Stimulated activated CD4-positive, alpha-beta T cell treated with anti-CD3 and anti-CD28 coated beads, Interleukin-12 subunit alpha, Interleukin-12 subunit beta, amount 100 ng/mL, for 48 hours (primary cell): ENCODE results near the gene DDX24.
"Not testable (repeated sequence)": the region's sequence is repeated elsewhere in the genome, so short reads cannot be mapped to it uniquely, and the experiment has no call there.

ENCODE experiments used
- DNase-seq, 3 donors: peaks; one replicate each; pipeline ENCODE4 v3.0.0-alpha.2; 2020; ENCODE audit warnings: low read depth in 2 of 3, low spot score in 1 of 3

Gene DDX24

DNA sequence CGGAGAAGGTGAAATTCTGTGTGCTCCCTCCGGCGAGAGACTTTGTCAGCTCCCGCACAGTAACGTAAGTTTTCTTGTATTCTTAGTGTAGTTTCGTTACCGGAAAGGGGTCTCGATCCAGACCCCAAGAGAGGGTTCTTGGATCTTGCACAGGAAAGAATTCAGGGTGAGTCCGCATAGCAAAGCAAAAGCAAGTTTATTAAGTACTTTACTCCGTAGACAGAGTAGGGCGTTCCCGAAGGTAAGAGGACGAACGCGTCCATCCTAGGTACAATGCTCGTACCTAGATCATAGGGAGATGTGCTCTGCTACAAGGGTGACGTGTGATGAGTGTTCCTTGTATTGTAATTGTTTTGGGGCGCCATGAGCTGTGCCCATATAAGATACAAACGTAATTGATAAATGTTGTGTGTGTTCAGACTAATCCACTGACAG lies 401 bp upstream of the DDX24 start:
- DNase-seq: no peak

DNA sequence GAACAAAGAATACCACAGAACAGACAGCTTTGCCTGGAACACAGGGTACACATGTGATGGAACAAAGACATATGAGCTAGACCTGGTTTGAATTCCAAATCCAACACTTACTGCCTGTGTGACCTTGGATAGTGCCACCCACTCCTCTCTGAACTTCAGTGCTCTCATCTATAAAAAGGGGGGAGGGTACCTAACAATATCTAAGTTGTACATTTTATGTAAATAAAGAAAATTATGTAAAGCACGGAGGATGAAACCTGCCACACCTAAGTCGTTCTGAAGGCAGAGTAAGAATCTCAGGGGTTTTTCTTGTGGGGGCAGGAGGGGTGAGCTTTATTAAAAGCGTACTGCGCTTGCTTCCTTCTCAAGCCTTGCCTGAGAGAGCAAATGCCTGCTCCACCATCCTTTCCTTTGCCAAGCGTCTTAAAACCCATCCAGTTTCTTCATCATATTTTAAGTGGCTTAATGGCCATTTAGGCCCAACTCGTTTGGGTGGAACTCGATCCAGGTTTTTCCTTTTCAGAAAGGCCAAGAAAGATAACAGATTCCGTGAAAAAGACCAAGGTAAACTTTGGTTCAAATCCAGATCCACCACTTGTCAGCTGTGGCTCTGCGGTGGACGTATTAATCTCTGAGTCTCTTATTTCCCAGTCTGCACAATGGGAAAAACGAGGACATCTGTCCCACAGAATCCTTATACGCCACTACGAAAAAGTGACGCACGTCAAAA lies 946 bp downstream of the DDX24 start:
- DNase-seq: no peak

DNA sequence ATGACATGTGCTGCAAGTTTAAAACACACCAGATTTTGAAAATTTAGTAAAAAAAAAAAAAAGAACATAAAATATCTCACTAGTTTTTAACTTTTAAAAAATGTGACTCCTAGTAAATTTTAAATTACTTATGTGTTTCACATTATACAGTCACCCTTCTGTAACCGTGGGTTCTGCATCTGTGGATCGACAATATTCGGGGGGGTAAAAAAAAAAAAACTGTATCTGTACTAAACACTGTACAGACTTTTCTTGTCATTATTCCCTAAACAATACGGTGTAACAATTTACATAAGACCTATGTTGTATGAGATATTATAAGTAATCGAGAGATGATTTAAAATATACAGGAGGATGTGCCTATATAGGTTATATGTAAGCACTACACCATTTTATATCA lies 3.2 kb downstream of the DDX24 start:
- no peak for DNase-seq

DNA sequence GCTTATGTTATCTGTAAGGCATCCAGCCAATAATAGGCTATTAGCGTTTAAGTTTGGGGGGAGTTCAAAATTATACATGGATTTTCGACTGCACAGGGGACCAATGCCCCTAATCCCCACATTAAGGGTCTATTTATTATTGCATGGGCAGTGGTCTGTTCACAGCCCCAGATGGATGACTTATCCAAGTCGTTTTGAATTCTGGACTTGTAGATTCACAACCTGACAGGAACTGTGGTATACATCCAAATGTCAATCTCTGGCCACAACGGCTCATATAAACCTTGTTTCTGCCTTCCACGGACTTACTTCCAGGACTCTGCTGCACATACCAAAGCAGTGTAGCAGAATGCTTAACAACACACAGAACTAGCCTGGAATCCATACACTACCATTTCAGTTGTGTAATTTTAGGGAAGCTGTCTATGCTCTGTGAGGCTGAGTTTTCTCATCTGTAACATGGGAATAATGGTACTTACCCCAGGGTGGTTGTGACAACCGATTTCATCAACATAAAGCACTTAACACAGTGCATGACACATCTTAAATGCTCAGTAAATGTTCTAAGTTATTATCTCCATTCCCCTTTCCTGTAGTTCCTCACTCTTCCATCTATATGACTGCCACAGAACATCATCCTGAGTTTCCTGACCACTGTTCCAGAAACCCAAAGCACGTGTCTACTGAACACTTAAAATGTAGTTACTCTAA lies 3.7 kb downstream of the DDX24 start:
- no peak for DNase-seq

DNA sequence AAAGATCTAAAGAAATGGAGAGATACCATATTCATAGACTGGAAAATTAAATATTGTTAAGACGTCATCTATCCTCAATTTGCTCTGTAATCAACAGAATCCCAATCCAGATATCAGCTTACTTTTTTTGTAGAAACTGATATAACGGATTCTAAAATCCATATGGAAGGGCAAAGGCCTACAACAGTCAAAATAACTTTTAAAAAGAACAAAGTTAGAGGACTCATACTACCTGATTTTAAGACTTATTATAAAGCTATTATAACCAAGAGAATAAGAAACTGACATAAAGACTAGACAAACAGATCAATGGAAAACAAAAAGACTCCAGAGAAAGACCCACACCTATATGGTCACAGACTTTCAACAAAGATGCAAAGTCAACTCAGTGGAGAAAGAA lies 6.0 kb downstream of the DDX24 start:
- no peak for DNase-seq

DNA sequence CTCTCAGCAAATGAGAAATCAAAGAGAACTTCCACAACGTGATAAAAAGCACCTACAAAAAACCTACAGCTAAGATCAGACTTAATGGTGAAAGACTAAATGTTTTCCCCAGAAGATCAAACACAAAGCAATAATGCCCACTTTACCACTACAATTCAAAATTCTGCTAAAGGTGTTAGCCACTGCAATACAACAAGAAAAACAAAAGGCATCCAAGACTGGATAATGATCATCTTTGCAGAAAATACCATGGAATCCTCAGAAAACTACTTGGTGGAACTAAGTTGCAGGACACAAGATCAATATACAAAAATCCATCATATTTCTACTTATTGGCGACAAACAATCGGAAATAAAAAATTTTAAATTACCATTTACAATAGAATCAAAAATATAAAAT lies 6.5 kb downstream of the DDX24 start:
- no peak for DNase-seq

DNA sequence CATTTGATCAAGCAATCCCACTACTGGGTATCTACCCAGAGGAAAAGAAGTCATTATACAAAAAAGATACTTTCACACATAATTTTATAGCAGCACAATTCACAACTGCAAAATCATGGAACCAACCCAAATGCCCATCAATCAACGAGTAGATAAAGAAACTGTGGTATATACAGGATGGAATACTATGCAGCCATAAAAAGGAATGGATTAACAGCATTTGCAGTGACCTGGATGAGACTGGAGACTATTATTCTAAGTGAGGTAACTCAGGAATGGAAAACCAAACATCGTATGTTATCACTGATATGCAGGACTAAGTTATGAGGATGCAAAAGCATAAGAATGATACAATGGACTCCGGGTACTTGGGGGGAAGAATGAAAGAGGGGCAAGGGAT lies 8.9 kb downstream of the DDX24 start:
- not testable (repeated sequence) for DNase-seq

DNA sequence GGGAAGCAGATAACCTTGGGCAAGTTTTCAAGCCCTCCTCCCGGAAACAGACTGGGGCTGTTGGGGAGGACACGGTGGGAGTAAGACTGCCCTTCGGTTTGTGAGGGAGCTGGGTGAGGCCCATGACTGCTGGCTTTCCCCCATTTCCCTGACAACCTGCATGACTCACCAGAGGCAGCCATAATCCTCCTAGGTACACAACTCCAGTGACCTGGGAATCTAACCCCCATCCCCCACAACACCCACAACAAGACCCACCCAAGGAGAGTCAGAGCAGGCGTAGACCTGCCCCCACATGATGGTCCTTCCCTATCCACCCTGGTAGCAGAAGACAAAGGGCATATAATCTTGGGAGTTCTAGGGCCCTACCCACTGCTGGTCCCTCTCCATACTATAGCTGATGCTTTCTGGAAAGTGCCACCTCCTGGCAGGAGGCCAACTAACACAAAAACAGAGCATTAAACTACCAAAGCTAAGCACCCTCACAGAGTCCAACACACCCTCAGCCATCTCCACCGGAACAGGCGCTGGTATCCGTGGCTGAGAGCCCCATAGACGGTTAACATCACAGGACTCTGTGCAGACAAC lies 14.8 kb downstream of the DDX24 start:
- DNase-seq: no peak

DNA sequence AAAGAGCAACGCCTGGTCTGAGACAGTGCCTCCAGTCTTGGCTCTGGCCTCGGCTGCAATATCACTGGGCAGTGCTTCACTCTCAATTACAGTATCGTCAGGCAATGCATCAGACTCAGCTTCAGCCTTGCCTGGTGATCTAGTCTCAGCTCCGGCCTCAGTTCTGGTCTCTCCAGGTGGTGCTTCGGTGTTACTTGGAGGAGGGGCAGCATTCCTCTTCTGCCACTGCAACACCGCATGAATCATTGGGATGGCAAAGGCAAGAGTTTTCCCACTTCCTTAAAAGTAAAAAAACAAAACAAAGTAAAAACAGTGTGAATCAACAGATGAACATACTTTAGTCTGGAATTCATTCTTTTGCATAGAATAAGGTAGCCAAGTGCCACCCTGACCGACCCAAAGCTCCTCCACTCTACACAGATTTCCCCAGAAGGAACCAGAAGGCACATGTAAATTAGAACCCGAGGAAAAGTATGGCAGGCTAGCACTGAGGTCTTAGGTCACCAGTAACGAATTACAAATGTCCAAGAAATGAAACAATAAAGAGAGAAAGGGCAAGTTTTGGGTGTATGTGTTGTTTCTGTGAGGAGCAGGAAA lies 18.6 kb downstream of the DDX24 start:
- DNase-seq: no peak

DNA sequence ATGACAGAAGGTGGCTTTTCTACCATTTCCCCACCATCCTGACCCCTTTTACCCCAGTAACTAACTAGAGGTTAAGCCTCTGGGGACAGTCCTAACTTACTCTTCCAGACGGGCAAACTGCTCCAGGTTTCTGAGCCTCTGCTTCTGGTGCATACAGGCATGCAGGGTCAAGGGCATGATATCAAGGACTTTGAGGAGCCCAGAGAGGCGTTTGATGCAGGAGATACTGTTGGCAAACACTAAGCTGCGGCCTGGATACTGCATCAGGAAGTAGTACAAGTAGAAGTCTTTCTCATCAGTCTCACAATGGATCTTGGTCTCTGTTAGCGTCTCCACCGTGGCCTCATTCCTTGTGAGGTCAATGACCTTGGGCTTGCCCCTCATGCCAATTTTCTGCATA lies 21.0 kb downstream of the DDX24 start:
- DNase-seq: no peak

DNA sequence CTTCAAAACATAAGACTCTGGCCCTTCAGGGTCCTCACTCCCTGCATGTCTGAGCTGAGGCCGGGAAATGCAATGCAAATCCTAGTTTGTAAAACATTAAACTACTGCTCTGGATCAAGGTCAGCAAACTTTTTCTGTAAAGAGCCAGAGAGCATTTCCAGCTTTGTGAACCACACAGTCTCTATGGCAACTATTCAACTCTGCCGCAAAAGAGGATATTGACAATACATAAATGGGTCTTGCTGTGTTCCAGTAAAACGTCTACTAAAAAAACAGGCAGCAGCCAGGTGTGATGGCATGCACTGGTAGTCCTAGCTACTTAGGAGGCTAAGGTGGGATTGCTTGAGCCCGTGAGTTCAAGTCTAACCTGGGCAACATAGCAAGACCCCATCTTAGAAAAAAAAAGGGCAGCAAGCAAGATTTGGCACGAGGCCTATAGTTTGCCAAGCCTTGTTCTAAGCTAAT lies 22.3 kb downstream of the DDX24 start:
- DNase-seq: no peak

DNA sequence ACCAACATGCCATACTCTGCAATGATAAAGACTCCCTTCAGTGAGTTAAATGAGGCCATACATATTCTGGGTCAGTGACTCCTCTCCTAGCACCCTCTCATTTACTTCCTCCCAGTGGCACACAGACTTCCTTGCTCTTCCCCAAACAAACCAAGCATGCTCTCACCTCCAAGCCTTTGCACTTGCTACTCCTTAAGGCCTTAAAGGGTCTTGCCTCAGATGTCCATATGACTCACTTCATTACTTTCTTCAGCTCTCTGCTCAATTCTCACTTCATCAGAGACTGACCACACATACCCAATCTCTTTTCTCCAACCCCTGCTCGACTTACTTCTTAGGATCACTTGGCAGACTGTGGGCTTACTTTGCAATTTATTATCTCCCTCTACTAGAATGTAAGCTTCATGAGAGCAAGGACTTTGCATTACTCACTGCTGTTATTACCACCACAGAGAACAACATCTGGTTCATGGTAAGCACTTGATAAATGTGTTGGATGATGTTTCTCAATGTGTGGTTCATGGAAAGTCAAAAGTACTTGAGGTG lies 22.8 kb downstream of the DDX24 start:
- no peak for DNase-seq

DNA sequence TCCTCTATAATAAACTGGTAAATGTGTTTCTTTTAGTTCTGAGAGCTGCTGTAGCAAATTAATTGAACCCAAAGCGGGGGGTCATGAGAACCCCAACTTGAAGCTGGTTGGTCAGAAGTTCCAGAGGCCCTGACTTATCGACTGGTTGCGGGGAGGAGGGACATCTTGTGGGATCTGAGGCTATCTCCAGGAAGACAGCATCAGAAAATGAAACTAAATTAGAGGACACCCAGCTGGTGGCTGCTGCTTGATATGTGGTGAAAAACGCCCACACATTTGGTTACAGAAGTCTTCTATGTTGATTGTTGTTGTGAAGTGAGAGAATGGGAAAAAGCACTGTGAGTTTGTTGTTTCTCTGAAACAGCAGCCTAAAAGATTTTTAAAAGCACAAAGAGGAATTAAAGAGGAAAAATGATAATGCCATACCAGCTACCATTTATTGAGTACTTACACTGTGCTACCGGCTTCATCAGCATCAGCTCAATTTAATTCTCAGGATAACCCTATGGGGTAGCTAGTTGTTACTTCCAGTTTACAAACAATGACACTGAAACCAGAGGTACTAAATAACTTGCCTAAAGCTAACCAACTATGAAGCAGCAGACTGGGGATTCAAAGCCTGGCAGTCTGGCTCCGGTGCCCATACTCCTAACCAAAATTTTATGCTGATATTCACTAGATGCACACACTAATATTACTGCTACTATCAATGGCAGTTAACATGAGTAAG lies 24.3 kb downstream of the DDX24 start:
- peak in 1 of 3 donors; percentile 17 for DNase-seq

DNA sequence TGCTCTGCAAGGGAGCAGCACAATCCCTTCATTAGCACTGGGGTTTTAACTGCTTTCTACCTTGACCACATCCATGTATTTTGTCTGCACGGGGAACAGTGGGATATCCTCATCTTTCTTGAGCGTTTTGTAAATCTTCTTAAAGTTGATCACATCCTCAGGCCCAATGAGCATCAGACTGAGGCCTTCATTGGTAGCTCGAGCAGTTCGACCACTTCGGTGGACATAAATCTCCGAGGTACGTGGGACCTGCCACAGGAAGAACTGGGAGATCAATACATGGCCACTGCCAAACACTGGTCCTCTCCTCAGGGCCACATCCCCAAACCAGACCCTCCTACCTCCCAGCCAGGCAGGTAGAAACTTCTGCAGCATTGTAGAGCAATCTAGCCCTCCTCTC lies 26.1 kb downstream of the DDX24 start:
- no peak for DNase-seq

DNA sequence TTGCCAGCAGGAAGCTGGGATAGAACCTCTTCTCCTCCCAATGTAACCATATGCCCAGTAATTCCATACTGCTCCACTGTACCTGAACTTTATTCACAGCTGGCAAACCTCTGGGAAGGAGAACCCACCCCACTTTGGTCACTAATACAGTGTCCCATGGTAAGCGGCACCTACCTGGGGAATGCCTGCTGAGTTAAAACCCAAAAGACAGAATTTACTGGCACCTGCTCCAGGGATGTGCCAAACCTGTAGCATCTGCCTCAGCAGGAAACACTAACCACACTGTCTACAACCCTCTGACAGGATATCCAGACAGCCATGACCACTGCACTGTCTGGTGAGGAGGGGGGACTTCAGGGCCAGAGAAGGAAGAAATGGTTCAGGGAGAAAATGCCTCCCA lies 26.6 kb downstream of the DDX24 start:
- no peak for DNase-seq

DNA sequence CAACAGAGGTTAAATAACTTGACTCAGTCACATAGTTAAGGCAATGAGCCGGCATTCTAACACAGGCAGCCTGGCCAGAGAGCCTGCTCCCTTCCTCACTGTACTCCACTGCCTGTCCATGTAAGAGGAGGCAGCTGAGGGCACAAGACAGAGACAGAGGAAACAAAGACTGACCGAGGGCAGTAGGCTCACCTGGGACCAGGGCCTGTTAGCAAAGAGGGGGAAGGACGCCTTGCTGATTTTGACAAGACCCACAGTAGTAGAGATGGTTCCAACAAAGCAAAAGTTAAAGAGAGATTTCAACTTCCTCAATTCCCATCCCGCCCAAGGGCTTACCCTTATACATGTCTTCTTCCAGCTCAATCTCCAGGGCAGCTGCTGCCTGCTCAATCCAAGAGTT lies 28.3 kb downstream of the DDX24 start:
- no peak for DNase-seq

DNA sequence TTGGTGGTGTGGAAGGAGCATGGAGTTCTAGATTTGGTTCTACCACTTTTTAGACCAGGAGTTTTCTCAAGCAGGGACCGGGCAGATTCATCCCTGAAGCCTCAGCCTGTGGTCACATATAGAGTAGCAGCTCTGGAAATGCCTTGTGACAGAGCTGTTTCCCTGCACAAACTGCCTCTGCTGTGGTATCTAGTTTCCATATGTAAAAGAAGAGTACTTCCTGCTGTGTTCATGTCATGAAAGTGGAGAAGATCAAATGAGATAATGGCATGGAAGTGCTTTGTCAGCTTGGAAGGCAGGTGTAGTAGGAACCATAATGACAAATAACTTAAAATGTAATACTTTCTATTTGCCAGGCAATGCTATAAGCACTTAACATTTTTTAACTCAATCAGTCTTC lies 28.8 kb downstream of the DDX24 start:
- DNase-seq: no peak

DNA sequence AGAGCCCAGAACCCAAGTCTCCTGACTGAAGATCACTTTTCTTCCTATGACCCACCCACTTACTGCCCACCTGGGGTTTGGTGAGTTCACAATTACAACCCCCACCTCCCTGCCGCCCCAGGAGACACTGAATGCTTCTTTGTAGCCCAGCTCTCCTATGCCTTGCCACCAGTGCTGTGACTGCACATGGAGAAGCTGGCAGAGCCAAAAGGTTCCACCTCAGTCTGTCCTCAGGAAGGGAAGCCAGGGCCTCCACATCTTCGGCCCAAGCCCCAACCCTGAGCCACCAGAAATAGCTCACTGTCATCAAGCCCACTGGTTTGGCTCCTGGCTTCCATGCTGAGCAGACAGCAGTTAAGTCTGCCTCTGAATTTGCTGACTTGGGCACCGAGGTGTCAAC lies 29.2 kb downstream of the DDX24 start:
- no peak for DNase-seq

DNA sequence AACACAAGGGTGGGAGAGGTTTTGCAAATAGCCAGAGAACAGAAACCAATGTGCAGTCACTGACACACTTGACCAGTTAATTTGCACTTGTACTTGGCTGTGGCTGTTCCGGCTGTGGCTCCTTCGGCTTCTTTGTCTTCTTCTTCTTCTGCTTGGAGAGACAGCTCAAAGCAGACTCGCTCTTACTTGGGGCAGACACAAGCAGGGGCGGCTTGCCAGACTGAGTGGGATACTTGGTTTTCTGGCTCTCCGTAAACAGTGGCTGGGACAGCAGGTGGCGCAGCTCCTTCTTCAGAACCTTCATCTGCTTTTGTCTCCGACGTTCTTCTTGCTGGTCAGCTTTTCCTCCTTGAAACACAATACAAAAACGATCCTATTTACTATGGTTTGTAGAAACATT lies 29.9 kb downstream of the DDX24 start:
- DNase-seq: no peak

DNA sequence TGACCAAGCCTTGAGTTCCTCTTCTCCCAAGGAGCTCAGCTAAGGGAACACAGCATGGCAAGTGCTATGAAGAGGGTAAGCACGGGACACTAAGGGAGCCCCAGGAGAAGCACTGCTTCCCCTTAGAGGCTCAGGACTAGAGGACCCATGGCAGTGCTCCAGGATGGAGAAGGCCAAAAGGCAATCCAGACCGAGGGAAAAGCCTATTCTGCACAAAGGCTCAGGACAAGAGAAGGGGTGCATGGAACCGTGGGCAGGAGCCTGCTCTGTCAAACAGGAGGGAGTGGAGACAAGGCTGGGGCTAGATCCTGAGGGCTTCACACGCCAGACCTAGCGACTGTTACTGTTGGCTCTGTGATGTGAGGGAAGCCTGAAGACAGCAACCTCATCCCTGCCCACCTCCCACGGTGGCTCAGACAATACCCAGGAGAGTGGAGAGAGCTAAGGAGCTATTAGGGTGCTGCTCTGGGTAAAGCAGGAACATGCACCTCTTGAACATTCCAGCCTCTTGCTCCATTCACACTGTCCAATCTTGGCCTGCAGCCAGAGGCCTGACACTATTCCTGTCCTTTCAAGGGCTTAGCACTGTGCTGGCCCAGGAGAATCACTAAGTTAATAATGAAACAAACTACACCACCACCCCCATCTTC lies 30.6 kb downstream of the DDX24 start:
- DNase-seq: no peak

DNA sequence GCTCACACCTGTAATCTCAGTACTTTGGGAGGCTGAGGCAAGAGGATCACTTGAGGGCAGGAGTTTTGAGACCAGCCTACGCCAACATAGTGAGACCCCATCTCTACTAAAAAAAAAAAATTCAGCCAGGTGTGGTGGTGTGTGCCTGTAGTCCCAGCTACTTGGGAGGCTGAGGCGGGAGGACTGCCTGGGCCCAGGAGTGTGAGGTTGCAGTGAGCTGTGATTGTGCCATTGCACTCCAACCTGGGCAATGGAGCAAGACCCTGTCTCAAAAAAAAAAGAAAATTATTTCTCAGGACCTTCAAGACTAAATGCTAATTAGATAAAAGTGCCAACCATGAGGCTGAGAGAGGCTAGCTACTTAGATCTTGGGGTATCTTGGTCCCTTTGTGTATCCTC lies 31.4 kb downstream of the DDX24 start:
- DNase-seq: no peak
